ENCODE measurements around the gene ZNF750.
"Not testable (repeated sequence)": the region's sequence is repeated elsewhere in the genome, so short reads cannot be mapped to it uniquely, and the experiment has no call there.

Gene ZNF750

DNA sequence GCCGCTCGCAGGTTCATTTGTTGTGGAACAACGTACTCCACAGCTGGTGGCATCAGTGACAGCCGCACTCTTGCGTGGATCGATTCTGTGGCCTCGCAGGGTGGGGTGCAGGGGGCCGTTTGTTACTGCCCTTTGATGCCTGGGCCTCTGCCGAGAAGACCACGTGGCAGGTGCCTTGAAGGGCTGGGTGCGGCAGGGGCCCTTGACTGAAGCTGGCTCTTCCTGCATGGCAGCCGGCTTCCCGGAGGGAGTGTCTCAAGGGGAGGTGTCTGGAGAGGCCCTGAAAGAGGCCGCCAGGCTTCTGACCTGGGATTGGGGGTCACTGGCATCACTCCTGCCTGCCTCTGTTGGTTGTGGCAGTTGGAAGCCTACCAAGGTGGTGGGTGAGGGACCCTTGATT is 44.2 kb downstream of the ZNF750 start:
- DNase-seq (ENCODE audit: low spot score) = no peak

DNA sequence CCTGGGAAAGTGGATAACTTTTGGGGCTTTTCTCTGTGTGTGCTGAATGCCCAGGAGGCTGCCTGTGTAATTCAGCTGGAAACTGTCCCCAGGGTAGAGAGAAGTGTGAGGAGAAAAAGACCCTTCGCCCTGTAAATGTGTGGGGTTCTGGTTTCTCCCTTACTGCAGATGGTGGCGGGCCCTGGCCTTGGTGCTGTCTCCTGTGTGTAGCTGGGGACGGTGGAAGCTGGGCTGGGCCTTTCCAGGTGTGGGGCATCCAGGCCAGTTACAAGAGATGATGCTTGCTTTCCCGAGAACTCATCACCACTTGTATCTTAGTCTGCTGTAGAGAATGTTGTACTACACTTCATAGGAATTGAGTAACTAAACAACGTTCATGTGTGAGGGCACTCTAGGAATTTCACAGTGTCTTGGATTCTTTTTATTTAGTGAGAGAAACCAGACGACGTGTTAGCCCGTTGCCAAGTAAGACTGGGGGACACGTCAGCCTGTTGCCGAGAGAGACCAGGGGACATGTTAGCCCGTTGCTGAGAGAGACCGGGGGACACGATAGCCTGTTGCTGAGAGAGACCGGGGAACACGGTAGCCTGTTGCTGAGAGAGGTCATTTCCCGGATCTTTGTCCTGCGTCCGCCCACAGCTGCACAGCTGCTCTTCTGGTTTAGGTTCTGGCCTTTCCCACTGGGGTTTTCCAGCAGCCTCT is 44.9 kb downstream of the ZNF750 start:
- no peak for DNase-seq (ENCODE audit: low spot score)

DNA sequence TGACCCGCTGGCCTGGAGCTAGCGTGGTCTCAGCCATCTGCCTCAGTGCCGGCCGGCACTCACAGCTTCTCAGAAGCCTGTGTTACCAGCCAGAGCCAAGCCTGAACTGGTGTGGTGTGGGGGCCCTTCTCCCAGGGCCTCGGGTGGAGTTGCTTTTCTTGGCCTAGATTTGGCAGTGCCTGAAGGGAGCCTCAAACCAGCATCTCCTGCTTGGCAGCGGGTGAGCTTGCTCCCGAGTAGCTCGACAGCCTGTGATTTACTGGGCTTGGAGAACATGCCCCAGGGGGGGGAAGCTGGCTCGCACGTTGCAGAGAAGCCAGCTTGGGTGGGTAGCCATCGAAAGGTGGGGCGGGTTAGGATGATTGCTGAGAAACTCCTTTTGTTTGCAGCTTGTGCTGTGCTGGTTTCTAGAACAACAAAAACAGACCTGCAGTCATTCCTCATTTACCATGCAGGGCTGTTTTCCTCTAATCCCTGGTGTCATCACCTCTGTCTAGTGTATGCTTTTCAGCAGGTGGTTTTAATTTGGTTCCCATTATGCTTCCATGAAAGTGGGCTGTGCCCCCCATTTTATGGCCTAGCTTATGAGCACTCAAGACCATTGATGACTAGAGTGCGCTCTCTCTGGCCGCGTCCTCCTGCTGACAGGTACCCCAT is 45.7 kb downstream of the ZNF750 start:
- DNase-seq (ENCODE audit: low spot score) = no peak

DNA sequence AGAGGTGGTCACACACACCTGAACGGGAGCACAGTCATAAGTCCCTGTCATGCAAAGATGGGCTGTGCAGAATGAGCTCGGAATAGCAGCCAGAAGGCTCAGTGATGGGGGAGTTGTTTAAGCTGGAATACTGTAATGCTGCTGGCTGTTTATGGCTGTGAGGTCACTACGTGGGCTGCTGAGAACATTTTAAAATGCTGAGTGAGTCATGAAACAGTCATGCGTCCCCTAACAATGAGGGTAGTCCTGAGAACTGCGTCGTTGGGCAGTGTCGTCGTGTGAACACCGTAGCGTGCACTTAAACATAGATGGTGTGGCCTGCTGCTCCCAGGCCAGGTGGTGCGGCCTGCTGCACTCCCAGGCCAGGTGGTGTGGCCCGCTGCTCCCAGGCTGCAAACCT is 48.3 kb downstream of the ZNF750 start:
- DNase-seq (ENCODE audit: low spot score) = no peak

GRCh38 chr17:82790391-82790790 is 49.4 kb downstream of the ZNF750 start:
- DNase-seq (ENCODE audit: low spot score) = no peak

- DNase-seq (ENCODE audit: low spot score) = no peak
Observed at GRCh38 chr17:82789806-82790205, 50.0 kb downstream of the ZNF750 start.

DNA sequence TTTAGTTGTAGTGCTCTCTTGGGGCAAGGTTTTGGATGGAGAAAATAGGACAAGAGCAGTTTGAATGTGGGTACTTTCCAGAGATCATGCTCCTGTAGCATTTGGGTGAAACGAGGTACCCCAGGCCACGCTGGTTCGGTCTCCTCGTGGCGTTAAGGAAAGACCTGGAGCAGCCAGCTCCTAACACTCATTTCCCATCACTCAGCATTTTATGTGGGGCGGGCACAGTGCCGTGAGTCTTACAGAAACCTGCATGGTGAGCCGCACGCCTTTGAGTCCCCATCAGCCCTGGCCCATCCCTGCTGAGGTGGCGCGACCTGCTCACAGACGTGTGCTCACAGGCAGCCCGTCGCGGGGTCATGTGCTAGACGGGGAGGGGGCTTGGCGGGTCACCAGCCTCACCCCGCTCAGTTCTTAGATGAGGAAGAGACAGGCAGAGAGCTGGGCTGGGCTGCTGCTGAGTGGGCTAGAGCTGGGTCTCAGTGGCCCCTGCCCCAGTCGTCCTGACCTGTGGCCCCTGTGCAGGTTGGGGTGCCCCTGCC is 50.7 kb downstream of the ZNF750 start:
- DNase-seq (ENCODE audit: low spot score) = no peak

DNA sequence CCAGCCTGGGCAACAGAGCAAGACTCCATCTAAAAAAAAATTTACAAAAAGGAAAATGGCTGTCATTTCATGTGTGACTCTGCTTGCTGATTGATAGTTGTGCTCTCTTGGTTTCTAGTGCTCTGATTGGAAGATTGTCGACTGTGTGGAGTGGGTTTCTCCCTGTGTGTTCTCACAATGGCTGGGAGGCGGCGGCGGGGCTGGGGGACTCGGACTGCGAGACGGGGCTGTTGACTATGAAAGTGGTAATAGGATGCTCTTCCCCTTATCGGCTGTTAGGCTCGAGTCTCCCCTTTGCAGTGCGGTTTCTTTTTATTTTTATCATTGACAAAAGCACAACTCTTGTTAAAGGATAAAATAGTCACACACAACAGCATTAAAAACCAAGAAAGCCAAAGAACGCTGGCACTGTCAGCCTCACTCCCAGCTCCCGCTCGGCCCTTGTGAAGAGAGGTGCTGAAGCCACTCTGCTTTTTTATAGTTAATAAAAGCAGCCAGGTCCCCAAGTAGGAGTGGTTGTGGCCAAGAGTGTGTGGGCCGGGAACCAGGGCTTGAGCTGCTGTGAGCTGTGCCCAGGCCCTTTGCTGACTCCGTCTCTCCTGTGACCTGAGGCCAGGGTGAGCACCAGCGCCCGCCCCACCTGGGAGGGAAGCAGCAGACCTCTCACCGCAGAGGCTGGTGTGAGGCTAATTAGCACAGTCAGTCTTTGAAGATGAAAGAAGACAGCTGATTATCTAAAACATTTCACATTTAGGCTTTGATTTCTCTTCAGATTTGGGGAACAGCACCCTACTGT is 51.4 kb downstream of the ZNF750 start:
- no peak for DNase-seq (ENCODE audit: low spot score)

DNA sequence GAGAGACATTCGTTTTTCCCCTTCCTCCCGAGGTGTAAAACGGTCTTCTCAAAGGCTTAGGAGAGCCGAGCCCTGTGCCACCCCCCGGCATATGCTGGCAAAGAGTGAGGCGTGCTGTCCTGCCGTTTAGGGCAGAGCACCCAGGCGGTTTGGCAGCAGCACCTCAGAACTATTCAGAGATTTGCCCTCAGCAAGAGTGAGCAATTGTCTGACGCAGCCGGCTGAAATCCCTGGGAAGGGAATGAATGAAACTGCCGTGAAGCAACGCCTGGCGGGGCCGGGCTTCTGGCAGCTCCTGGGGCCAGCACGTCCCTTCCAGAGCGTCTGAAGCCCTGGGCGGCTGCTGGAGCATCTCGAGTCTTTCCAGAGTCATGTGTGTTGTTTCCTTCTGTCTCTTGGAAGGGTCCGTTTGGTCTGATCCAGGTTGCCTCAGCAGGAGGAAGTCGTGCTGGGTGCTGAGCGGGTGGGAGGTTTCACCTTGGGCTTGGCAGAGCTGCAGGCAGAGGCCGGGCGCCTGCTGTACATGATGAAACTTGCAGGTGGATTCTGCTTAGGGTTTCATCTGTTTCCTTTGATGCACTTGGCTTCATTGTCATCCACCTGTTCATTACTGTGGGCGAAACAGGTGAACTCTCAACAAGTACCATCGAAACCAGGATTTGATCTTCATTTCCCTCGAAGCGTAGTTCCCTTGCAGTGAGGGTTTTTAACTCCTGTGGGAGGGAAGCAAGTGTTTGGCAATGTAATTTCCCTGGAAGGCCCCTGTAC is 52.6 kb downstream of the ZNF750 start:
- no peak for DNase-seq (ENCODE audit: low spot score)

- DNase-seq (ENCODE audit: low spot score) = no peak
Observed at GRCh38 chr17:82786427-82786826, 53.4 kb downstream of the ZNF750 start.

DNA sequence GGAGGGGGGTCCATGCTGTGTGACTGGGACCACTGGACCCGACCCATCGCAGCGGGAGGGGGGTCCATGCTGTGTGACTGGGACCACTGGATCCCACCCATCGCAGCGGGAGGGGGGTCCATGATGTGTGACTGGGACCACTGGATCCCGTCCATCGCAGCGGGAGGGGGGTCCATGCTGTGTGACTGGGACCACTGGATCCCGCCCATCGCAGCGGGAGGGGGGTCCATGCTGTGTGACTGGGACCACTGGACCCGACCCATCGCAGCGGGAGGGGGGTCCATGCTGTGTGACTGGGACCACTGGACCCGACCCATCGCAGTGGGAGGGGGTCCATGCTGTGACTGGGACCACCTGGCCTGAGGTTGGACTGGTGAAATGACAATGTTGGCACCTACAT is 54.2 kb downstream of the ZNF750 start:
- DNase-seq (ENCODE audit: low spot score) = not testable (repeated sequence)

- DNase-seq (ENCODE audit: low spot score) = no peak
Observed at GRCh38 chr17:82783498-82783897, 56.3 kb downstream of the ZNF750 start.

- no peak for DNase-seq (ENCODE audit: low spot score)
Observed at GRCh38 chr17:82782657-82783207, 57.1 kb downstream of the ZNF750 start.

DNA sequence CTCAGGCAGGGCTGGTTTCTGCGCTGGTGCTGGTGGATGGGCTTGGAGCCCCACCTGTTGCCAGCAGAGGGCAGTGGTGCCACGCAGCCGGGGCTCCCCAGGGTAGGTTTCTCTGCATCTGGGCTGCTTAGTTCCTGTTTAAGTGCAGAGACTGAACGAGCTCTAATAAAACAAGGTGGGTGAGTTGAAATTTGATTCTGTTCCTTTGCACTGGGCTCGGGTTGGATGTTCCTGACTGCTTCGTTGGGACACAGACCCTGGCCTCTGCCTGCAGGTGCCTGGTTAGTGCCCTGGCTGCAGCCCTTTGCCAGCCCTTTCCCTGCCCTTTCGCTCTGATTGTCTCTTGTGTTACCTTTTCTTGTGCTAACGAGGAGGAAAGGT is 57.9 kb downstream of the ZNF750 start:
- peak; percentile 65 for DNase-seq (ENCODE audit: low spot score)

GRCh38 chr17:82780971-82781893 is 58.6 kb downstream of the ZNF750 start:
- peak; percentile 54 for DNase-seq (ENCODE audit: low spot score)

DNA sequence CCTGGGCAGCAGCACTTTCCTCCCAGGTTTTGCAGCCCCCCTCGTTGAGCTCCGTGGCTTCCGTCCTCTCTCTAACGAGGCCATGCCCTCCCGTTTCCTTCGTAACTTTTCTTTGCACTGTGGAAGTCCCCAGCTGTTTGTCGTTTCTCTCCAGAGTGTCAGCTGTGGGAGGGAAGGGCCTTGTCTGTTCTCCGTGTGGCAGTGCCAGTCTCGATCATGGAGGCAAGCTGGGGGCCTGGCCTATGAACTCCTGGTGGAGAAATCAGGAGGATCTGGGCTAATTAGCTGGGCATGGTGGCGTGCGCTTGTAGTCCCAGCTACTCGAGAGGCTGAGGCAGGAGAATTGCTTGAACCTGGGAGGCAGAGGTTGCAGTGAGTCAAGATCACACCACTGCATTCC is 59.6 kb downstream of the ZNF750 start:
- no peak for DNase-seq (ENCODE audit: low spot score)

GRCh38 chr17:82779541-82779940 is 60.3 kb downstream of the ZNF750 start:
- no peak for DNase-seq (ENCODE audit: low spot score)

Measured in SK-N-DZ (cell line).